PFSK-1 (cell line): ENCODE measurements around the gene DHX35.

ENCODE experiments used
- POLR2AphosphoS5 ChIP-seq: IDR thresholded peaks from 2 replicates; pipeline ENCODE4 v1.6.1; 2012; ENCODE audit warnings: low read depth, mild to moderate bottlenecking, control low read depth, low read length, moderate library complexity
- TF ChIP-seq, protein P1 (sequence below), 2 experiments: IDR thresholded peaks; 2 replicates each; pipeline versions ENCODE4 v1.6.1 to v1.8.0; 2011 to 2012; ENCODE audit warnings: low read depth in 2 of 2, low read length in 2 of 2, control low read depth in 1 of 2, inconsistent platforms in 1 of 2, mild to moderate bottlenecking in 1 of 2, moderate library complexity in 1 of 2; ENCODE audit not compliant: insufficient read depth in 1 of 2

DNA sequence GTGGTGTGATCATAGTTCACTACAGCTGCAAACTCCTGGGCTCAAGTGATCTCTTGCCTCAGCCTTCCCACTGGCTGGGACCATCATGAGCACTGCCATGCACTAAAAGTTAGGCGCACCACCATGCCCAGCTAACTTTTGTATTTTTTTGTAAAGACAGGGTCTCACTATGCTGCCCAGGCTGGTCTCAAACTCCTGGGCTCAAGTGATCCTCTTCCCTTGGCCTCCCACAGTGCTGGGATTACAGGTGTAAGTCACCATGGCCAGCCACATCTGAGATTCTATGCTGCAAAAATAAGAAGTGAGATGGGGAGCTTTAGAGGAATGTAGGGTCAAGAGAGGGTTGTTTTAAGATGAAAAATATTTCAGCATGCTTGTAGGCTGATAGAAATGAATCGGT lies 37.4 kb upstream of the DHX35 start:
- no peak for TF ChIP-seq POLR2AphosphoS5
- TF ChIP-seq, protein P1, sequence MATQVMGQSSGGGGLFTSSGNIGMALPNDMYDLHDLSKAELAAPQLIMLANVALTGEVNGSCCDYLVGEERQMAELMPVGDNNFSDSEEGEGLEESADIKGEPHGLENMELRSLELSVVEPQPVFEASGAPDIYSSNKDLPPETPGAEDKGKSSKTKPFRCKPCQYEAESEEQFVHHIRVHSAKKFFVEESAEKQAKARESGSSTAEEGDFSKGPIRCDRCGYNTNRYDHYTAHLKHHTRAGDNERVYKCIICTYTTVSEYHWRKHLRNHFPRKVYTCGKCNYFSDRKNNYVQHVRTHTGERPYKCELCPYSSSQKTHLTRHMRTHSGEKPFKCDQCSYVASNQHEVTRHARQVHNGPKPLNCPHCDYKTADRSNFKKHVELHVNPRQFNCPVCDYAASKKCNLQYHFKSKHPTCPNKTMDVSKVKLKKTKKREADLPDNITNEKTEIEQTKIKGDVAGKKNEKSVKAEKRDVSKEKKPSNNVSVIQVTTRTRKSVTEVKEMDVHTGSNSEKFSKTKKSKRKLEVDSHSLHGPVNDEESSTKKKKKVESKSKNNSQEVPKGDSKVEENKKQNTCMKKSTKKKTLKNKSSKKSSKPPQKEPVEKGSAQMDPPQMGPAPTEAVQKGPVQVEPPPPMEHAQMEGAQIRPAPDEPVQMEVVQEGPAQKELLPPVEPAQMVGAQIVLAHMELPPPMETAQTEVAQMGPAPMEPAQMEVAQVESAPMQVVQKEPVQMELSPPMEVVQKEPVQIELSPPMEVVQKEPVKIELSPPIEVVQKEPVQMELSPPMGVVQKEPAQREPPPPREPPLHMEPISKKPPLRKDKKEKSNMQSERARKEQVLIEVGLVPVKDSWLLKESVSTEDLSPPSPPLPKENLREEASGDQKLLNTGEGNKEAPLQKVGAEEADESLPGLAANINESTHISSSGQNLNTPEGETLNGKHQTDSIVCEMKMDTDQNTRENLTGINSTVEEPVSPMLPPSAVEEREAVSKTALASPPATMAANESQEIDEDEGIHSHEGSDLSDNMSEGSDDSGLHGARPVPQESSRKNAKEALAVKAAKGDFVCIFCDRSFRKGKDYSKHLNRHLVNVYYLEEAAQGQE (IDR thresholded peaks at IDR 0.05; ENCODE audit: insufficient read depth in 1 of 2, low read depth in 2 of 2, low read length in 2 of 2) = no peak
